H9 (cell line): Measurements from ENCODE around the gene S100A3. TPM values are rescaled to one million over a fixed set of nuclear protein-coding genes. Genes with fewer than 3 reads are reported as not detected.

Source experiments
- DNase-seq: peaks from one replicate; pipeline ENCODE4 v3.0.0-alpha.2; 2017
- H2AFZ ChIP-seq: one replicate; pipeline ENCODE4 v1.6.1; 2013; ENCODE audit warnings: mild to moderate bottlenecking, low read length, control low read depth, moderate library complexity
- H2AK5ac ChIP-seq: 2 replicates; pipeline ENCODE4 v1.6.1; 2013; ENCODE audit warnings: low read length, control low read depth, mixed read lengths; ENCODE audit not compliant: insufficient read length
- H2BK120ac ChIP-seq: one replicate; pipeline ENCODE4 v1.6.1; 2013; ENCODE audit warnings: low read depth, mild to moderate bottlenecking, low read length, control low read depth, inconsistent platforms; ENCODE audit not compliant: poor library complexity, severe bottlenecking
- H2BK12ac ChIP-seq: 2 replicates; pipeline ENCODE4 v1.6.1; 2013; ENCODE audit warnings: low read length, control low read depth, mixed read lengths, low read depth; ENCODE audit not compliant: insufficient read length
- H2BK15ac ChIP-seq: 2 replicates; pipeline ENCODE4 v1.6.1; 2013; ENCODE audit warnings: low read depth, low read length, control low read depth
- H2BK20ac ChIP-seq: one replicate; pipeline ENCODE4 v1.6.1; 2013; ENCODE audit warnings: low read depth, mild to moderate bottlenecking, low read length, control low read depth, inconsistent platforms; ENCODE audit not compliant: poor library complexity, severe bottlenecking
- H2BK5ac ChIP-seq: 2 replicates; pipeline ENCODE4 v1.6.1; 2013; ENCODE audit warnings: low read length, control low read depth, mixed read lengths; ENCODE audit not compliant: insufficient read length
- H3K14ac ChIP-seq: 2 replicates; pipeline ENCODE4 v1.6.1; 2013; ENCODE audit warnings: low read length, control low read depth; ENCODE audit not compliant: insufficient read depth
- H3K18ac ChIP-seq: 2 replicates; pipeline ENCODE4 v1.6.1; 2013; ENCODE audit warnings: low read depth, mild to moderate bottlenecking, mixed read lengths, low read length, control low read depth; ENCODE audit not compliant: insufficient read length
- H3K23ac ChIP-seq: 2 replicates; pipeline ENCODE4 v1.6.1; 2013; ENCODE audit warnings: low read length, control low read depth, mixed read lengths, low read depth; ENCODE audit not compliant: insufficient read length
- H3K23me2 ChIP-seq: 2 replicates; pipeline ENCODE4 v1.6.1; 2013; ENCODE audit warnings: low read depth, mild to moderate bottlenecking, mixed read lengths, low read length, control low read depth; ENCODE audit not compliant: insufficient read length, poor library complexity, severe bottlenecking
- H3K27ac ChIP-seq: 2 replicates; pipeline ENCODE4 v1.5.1; 2013; ENCODE audit warnings: low read length, control low read depth, mixed read lengths, low read depth; ENCODE audit not compliant: insufficient read length
- H3K27me3 ChIP-seq: 2 replicates; pipeline ENCODE4 v1.6.1; 2013; ENCODE audit warnings: low read length, control low read depth, inconsistent platforms; ENCODE audit not compliant: insufficient read depth
- H3K4ac ChIP-seq: 2 replicates; pipeline ENCODE4 v1.6.1; 2013; ENCODE audit warnings: low read depth, mild to moderate bottlenecking, control low read depth, inconsistent platforms, low read length, moderate library complexity
- H3K4me1 ChIP-seq: 2 replicates; pipeline ENCODE4 v1.6.1; 2013; ENCODE audit warnings: low read length, control low read depth, inconsistent platforms; ENCODE audit not compliant: insufficient read depth
- H3K4me2 ChIP-seq: 2 replicates; pipeline ENCODE4 v1.6.1; 2013; ENCODE audit warnings: low read length, control low read depth, mixed read lengths; ENCODE audit not compliant: insufficient read length, insufficient read depth
- H3K56ac ChIP-seq: 2 replicates; pipeline ENCODE4 v1.6.1; 2013; ENCODE audit warnings: low read depth, mild to moderate bottlenecking, mixed read lengths, low read length, control low read depth; ENCODE audit not compliant: insufficient read length
- H3K79me1 ChIP-seq: 2 replicates; pipeline ENCODE4 v1.6.1; 2013; ENCODE audit warnings: low read depth, mild to moderate bottlenecking, moderate library complexity, low read length, control low read depth, inconsistent platforms; ENCODE audit not compliant: insufficient read depth, poor library complexity, severe bottlenecking
- H3K79me2 ChIP-seq: 2 replicates; pipeline ENCODE4 v1.6.1; 2013; ENCODE audit warnings: low read length, control low read depth, inconsistent platforms; ENCODE audit not compliant: insufficient read depth
- H3K9ac ChIP-seq: 2 replicates; pipeline ENCODE4 v1.6.1; 2013; ENCODE audit warnings: low read length, control low read depth, mixed read lengths; ENCODE audit not compliant: insufficient read length; ENCODE audit errors: extremely low read depth
- H3K9me3 ChIP-seq: one replicate; pipeline ENCODE4 v1.6.1; 2013; ENCODE audit warnings: low read depth, low read length, inconsistent platforms; ENCODE audit not compliant: control insufficient read depth
- H3T11ph ChIP-seq: one replicate; pipeline ENCODE4 v1.6.1; 2013; ENCODE audit warnings: mild to moderate bottlenecking, low read length, control low read depth, inconsistent platforms
- H4K20me1 ChIP-seq: one replicate; pipeline ENCODE4 v1.6.1; 2013; ENCODE audit not compliant: control insufficient read depth, insufficient read length, insufficient read depth
- H4K5ac ChIP-seq: 2 replicates; pipeline ENCODE4 v1.6.1; 2013; ENCODE audit warnings: low read depth, mild to moderate bottlenecking, mixed read lengths, low read length, control low read depth; ENCODE audit not compliant: insufficient read length
- H4K8ac ChIP-seq: replicated peaks from 2 replicates; pipeline ENCODE4 v1.6.1; 2013; ENCODE audit warnings: low read length, control low read depth, mixed read lengths, low read depth; ENCODE audit not compliant: insufficient read length
- H4K91ac ChIP-seq: 2 replicates; pipeline ENCODE4 v1.6.1; 2013; ENCODE audit warnings: low read depth, mild to moderate bottlenecking, moderate library complexity, mixed read lengths, low read length, control low read depth; ENCODE audit not compliant: insufficient read length
- H3K27ac Mint-ChIP-seq, 3 experiments: 2 replicates in 2 of 3; 3 replicates in 1 of 3; pipeline ENCODE4 v1.8.0; 2020 to 2021; ENCODE audit warnings: mixed read lengths in 3 of 3, mild to moderate bottlenecking in 1 of 3, moderate library complexity in 1 of 3
- H3K27me3 Mint-ChIP-seq: 2 replicates; pipeline ENCODE4 v1.8.0; 2021; ENCODE audit warnings: low read depth, mild to moderate bottlenecking, moderate library complexity, mixed read lengths
- H3K36me3 Mint-ChIP-seq, 3 experiments: 2 replicates in 2 of 3; 3 replicates in 1 of 3; pipeline ENCODE4 v1.8.0; 2020 to 2021; ENCODE audit warnings: low read depth in 3 of 3, mixed read lengths in 3 of 3; ENCODE audit not compliant: insufficient read depth in 1 of 3
- H3K4me1 Mint-ChIP-seq, 2 experiments: 2 replicates each; pipeline ENCODE4 v1.8.0; 2020; ENCODE audit warnings: mixed read lengths in 2 of 2
- H3K4me3 Mint-ChIP-seq, 2 experiments: 2 replicates in 1 of 2; 3 replicates in 1 of 2; pipeline ENCODE4 v1.8.0; 2020 to 2021; ENCODE audit warnings: mild to moderate bottlenecking in 2 of 2, mixed read lengths in 2 of 2, moderate library complexity in 1 of 2
- H3K9me3 Mint-ChIP-seq, 2 experiments: 2 replicates in 1 of 2; 3 replicates in 1 of 2; pipeline ENCODE4 v1.8.0; 2020; ENCODE audit warnings: mild to moderate bottlenecking in 2 of 2, mixed read lengths in 2 of 2, moderate library complexity in 1 of 2
- CTCF ChIP-seq: fragments of 200-600 bp; sonication (generic); conservative IDR thresholded peaks from 3 replicates; pipeline ENCODE4 v1.8.0; 2021; ENCODE audit warnings: antibody characterized with exemption, mild to moderate bottlenecking
- WGBS: extraction: QIAGEN DNeasy Blood & Tissue Kit; methylation state at CpG from one replicate; pipeline ENCODE4 v1.1.7; 2013; ENCODE audit warnings: missing lambda C conversion rate, low lambda C conversion rate, mixed read lengths; ENCODE audit not compliant: insufficient read length; ENCODE audit errors: extremely low coverage; 5-methylcytosine and 5-hydroxymethylcytosine counted together
- total RNA-seq: library from RNA; stranded (reverse); gene quantifications from 2 replicates; pipeline ENCODE4 v1.2.1, GENCODE V29; 2021

Gene S100A3
- total RNA-seq, 1 experiment from 2014 or later: not detected

DNA sequence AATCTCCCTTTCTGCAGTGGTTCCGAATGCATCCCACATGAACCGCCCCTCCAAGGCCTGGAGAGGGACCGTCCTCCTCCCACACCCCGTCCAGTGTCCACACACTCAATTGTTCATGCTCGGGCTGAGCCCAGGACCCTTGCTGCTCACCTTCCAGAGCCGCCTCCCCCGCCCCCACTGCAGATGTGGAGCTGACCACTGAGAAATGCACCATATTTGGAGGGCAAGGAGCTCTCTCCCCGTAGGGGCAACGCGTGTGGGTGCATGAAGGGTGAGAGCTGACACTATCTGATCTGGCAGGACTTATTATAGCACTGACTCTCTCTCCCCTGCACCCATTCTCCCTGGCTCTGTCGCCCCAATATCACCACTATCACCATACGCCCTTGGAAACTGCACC is 4.0 kb upstream of the S100A3 start:
- no peaks in the 10 kb centered on the region for H3K27me3 ChIP-seq
- no CpG with 5 or more reads among the region's 12 CpGs for WGBS
- H4K20me1 ChIP-seq: no peaks in the 10 kb centered on the region
- no peaks in the 10 kb centered on the region for H3K79me1 ChIP-seq
- TF ChIP-seq CTCF: no peak
- H2BK5ac ChIP-seq: no peak overlapping the region
- H4K8ac ChIP-seq: no peak overlapping the region
- H4K91ac ChIP-seq: no peak overlapping the region
- no peak overlapping the region for H3K27ac ChIP-seq
- no peak overlapping the region for H2AFZ ChIP-seq
- H3T11ph ChIP-seq: no peak overlapping the region
- H3K23ac ChIP-seq: no peak overlapping the region
- H2BK15ac ChIP-seq: no peak overlapping the region
- no peaks in the 10 kb centered on the region for H3K9me3 Mint-ChIP-seq
- no peak overlapping the region for H4K5ac ChIP-seq
- H2BK120ac ChIP-seq: no peak overlapping the region
- H2BK20ac ChIP-seq: no peak overlapping the region
- no peak overlapping the region for H3K14ac ChIP-seq
- no peak overlapping the region for H3K4ac ChIP-seq
- H3K27ac Mint-ChIP-seq: 0 out of 7 replicates have a peak overlapping the region, but pooled peaks of 2 of the 3 experiments have one; percentile 11 to 26
- no peaks in the 10 kb centered on the region for H3K4me1 ChIP-seq
- DNase-seq: peak; percentile 20
- H3K56ac ChIP-seq: no peak overlapping the region
- H2AK5ac ChIP-seq: no peak overlapping the region
- H3K36me3 Mint-ChIP-seq: no peaks in the 10 kb centered on the region
- H3K27me3 Mint-ChIP-seq: no peaks in the 10 kb centered on the region; the same call in 1 of the 2 replicates
- H3K18ac ChIP-seq: no peak overlapping the region
- no peak overlapping the region for H3K9ac ChIP-seq
- no peaks in the 10 kb centered on the region for H3K79me2 ChIP-seq
- peaks cover 23 to 35% of the 10 kb centered on the region in 2 experiments for H3K4me1 Mint-ChIP-seq
- no peak overlapping the region for H3K4me2 ChIP-seq
- H3K23me2 ChIP-seq: no peaks in the 10 kb centered on the region
- H3K9me3 ChIP-seq: no peaks in the 10 kb centered on the region
- no peak overlapping the region for H3K4me3 Mint-ChIP-seq
- no peak overlapping the region for H2BK12ac ChIP-seq
